Measurements from ENCODE around the gene BRF1. TPM values are rescaled to one million over a fixed set of nuclear protein-coding genes. Genes with fewer than 3 reads are reported as not detected.

BRF1 gene
- total and polyA plus RNA-seq, 2 of the 8 experiments (the other 6 are each of a cell fraction or from before 2014, with no cell fraction given) = 7.7 to 18.3 TPM

- 33% methylated on average over 1 of the region's 4 CpGs; no CpG with 5 or more reads in 1 of the 2 experiments for WGBS, 2 experiments (ENCODE audit: extremely low coverage in 1 of 2, insufficient coverage in 1 of 2, insufficient read length in 1 of 2, insufficient replicate concordance in 2 of 2, low coverage in 1 of 2, low lambda C conversion rate in 2 of 2, missing lambda C conversion rate in 1 of 2)
- H3K9me3 ChIP-seq (ENCODE audit: insufficient read depth in 2 of 2, low read depth in 1 of 2, low read length in 1 of 2) = peaks cover 0 to 7% of the 10 kb centered on the region in 2 experiments; a peak in 2 of 4 replicates
- no peak overlapping the region for H2BK5ac ChIP-seq (ENCODE audit: low read depth, low read length)
- H3K9ac ChIP-seq (replicated peaks in 1 of 4; ENCODE audit: extremely low read depth in 1 of 4, low read depth in 3 of 4, low read length in 3 of 4) = no peak overlapping the region
- ChIA-PET POLR2A (ENCODE audit: partially characterized antibody) (interaction anchor here (0.6 to 0.7 kb wide), 2 partner anchors 78 to 179 kb away, joined by 3 read pairs; no protein-coding TSS in a partner anchor), CTCF (ENCODE audit: partially characterized antibody) (interaction anchor here (2.7 kb wide), 1 partner anchor 8 kb away, joined by 10 read pairs; no protein-coding TSS in a partner anchor)
- H2BK15ac ChIP-seq (ENCODE audit: low read length) = no peak overlapping the region; the same call in 1 of the 2 replicates
- H3K79me2 ChIP-seq (ENCODE audit: control insufficient read depth in 1 of 2, insufficient read depth in 2 of 2, low read length in 2 of 2) = no peaks in the 10 kb centered on the region
- H2BK12ac ChIP-seq (ENCODE audit: low read depth, low read length) = no peak overlapping the region
- H3K23me2 ChIP-seq (ENCODE audit: low read depth, low read length) = peaks cover 5% of the 10 kb centered on the region; the same call in 1 of the 2 replicates
- H3K23ac ChIP-seq (ENCODE audit: insufficient read length) = no peak overlapping the region
- peaks cover 0 to 3% of the 10 kb centered on the region in 2 experiments for H4K20me1 ChIP-seq (replicated peaks in 1 of 2; ENCODE audit: control insufficient read depth in 1 of 2, insufficient read depth in 2 of 2, low read length in 2 of 2)
- H4K5ac ChIP-seq (ENCODE audit: insufficient read length, low read depth, low read length) = no peak overlapping the region
- H3K4me1 ChIP-seq (replicated peaks in 1 of 4; ENCODE audit: control insufficient read depth in 3 of 4, insufficient read depth in 4 of 4, low read length in 3 of 4) = peaks cover 0 to 10% (median 0%) of the 10 kb centered on the region in 4 experiments; a peak in 1 of 7 replicates
- no peak overlapping the region for H4K91ac ChIP-seq (replicated peaks; ENCODE audit: insufficient read length, low read length)
- no peak overlapping the region for H3K4me2 ChIP-seq (ENCODE audit: insufficient read depth in 1 of 2, low read depth in 2 of 2, low read length in 2 of 2)
- no peak overlapping the region for H4K8ac ChIP-seq (ENCODE audit: extremely low read depth, insufficient read depth, low read length)
- no peaks in the 10 kb centered on the region for H3K79me1 ChIP-seq (ENCODE audit: low read depth, low read length)
- no peak overlapping the region for H3K14ac ChIP-seq (ENCODE audit: insufficient read length)
- no peak overlapping the region for H2BK20ac ChIP-seq (ENCODE audit: low read length)
- no peak overlapping the region for H3K4ac ChIP-seq (replicated peaks; ENCODE audit: insufficient read length, low read depth, low read length)
- no peak overlapping the region for H3K4me3 ChIP-seq (ENCODE audit: extremely low read depth in 1 of 4, insufficient read depth in 2 of 4, low read depth in 3 of 4, low read length in 4 of 4)
- no peaks in the 10 kb centered on the region for H3K36me3 ChIP-seq (ENCODE audit: control insufficient read depth in 2 of 4, insufficient read depth in 4 of 4, low read length in 3 of 4)
- FAIRE-seq (no peak), DNase-seq (ENCODE audit: low read depth in 1 of 2, low spot score in 2 of 2) (no peak)
- no peak overlapping the region for H3K27ac ChIP-seq (ENCODE audit: low read depth, low read length)
- no peak overlapping the region for H2AK5ac ChIP-seq (ENCODE audit: low read depth, low read length)
- TF ChIP-seq POLR2A (IDR thresholded peaks at IDR 0.05; ENCODE audit: control extremely low read depth in 1 of 2, low read depth in 2 of 2, low read length in 2 of 2) (no peak), ATF3 (IDR thresholded peaks at IDR 0.05; ENCODE audit: insufficient read depth, low read depth, low read length) (no peak), CREB1 (IDR thresholded peaks at IDR 0.05) (no peak), RXRA (IDR thresholded peaks at IDR 0.05; ENCODE audit: insufficient read depth, low read depth, low read length) (no peak), GTF2F1 (IDR thresholded peaks at IDR 0.05; ENCODE audit: borderline replicate concordance, low read depth, low read length) (no peak), KDM5A (IDR thresholded peaks at IDR 0.05; ENCODE audit: low read length) (no peak), POLR2AphosphoS5 (IDR thresholded peaks at IDR 0.05; ENCODE audit: low read depth, low read length) (no peak), KDM1A (IDR thresholded peaks at IDR 0.05; ENCODE audit: borderline replicate concordance, low read length) (no peak), RAD21 (IDR thresholded peaks at IDR 0.05 in 1 of 2, conservative IDR thresholded peaks at IDR 0.05 in 1 of 2; ENCODE audit: low read depth in 2 of 2, low read length in 2 of 2) (no peak), NANOG (IDR thresholded peaks at IDR 0.05; ENCODE audit: insufficient read depth, low read depth, low read length, poor library complexity, severe bottlenecking) (no peak), EGR1 (IDR thresholded peaks at IDR 0.05; ENCODE audit: borderline replicate concordance, low read depth, low read length) (no peak)
- H3K56ac ChIP-seq (replicated peaks; ENCODE audit: insufficient read length, low read depth, low read length) = no peak overlapping the region
- H2AFZ ChIP-seq (ENCODE audit: low read length) = no peak overlapping the region
- no peak overlapping the region for H3K18ac ChIP-seq (ENCODE audit: extremely low read depth, low read length)
- peaks cover 0 to 10% (median 7%) of the 10 kb centered on the region in 4 experiments; a peak in 4 of 7 replicates for H3K27me3 ChIP-seq (replicated peaks in 1 of 4; ENCODE audit: control insufficient read depth in 3 of 4, extremely low read depth in 1 of 4, insufficient read depth in 3 of 4, low read length in 3 of 4)
- H2BK120ac ChIP-seq (replicated peaks; ENCODE audit: low read depth, low read length) = no peak overlapping the region
Observed at GRCh38 chr14:105185973-105186372, 114.8 kb downstream of the BRF1 start.
